ENCODE results near the gene SLC12A9.

The SLC12A9 gene

DNA sequence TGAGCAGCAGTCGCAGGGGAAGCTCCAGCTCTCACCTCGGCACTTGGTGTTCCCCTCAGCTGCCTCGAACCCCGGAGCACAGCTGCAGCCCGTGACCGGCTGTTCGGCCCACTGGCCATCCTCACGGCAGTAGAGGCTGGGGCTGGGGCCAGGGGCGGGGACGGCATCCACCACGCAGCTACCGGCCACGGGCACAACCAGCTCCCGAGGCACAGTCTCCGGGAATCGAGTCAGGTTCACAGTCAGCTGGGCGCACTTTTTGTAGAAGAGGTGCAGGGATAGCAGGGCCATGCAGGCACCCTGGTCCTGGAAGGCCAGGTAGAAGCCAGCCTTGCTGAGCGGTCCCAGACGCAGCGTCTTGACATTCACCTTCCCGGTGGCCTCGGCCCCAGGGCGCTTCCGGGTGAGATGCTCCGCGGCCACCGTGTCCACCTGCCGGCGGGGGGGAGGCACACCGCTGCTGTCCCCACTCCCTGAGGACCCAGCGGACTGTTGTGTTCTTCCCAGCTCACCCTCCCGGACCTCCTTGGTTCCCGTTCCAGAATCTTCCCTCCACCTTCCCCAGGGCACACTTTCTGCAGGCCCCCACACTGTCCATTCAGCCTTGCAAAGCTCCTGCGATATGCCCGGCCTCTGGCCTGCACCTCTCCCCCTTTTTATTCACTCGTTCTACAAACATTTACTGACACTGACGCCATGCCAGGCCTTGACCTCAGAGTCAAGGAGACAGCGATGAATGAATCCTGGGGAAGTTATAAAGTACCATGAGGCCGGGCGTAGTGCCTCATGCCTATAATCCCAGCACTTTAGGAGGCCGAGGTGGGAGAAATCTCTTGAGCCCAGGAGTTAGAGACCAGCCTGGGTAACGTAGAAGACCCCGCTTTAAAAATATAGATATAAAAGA lies 30.0 kb upstream of the SLC12A9 start:
- Histone ChIP-seq H3K4me1 (ENCODE audit: control insufficient read depth, low read length) (no peaks in the 10 kb centered on the region), H3K79me2 (ENCODE audit: control insufficient read depth, low read length) (no peaks in the 10 kb centered on the region), H3K27me3 (ENCODE audit: control insufficient read depth, low read length) (peaks cover 31% of the 10 kb centered on the region), H4K20me1 (ENCODE audit: control insufficient read depth, insufficient read depth, low read depth, low read length) (no peaks in the 10 kb centered on the region; the same call in 1 of the 2 replicates), H3K9me3 (ENCODE audit: control insufficient read depth, insufficient read depth, low read length) (no peaks in the 10 kb centered on the region), H3K4me3 (ENCODE audit: low read length) (no peak overlapping the region), H3F3A (ENCODE audit: control insufficient read depth, insufficient read depth) (no peaks in the 10 kb centered on the region), H3K4me2 (ENCODE audit: low read length) (no peak overlapping the region), H3K36me3 (ENCODE audit: control insufficient read depth, low read length) (no peaks in the 10 kb centered on the region), H3K27ac (ENCODE audit: low read depth, low read length) (no peak overlapping the region), H3K9me2 (replicated peaks; ENCODE audit: control insufficient read depth, low read length) (no peaks in the 10 kb centered on the region)
- no peak for TF ChIP-seq EZH2phosphoT487 (IDR thresholded peaks at IDR 0.05; ENCODE audit: borderline replicate concordance, low read length)
- TF ChIP-seq, protein P1, sequence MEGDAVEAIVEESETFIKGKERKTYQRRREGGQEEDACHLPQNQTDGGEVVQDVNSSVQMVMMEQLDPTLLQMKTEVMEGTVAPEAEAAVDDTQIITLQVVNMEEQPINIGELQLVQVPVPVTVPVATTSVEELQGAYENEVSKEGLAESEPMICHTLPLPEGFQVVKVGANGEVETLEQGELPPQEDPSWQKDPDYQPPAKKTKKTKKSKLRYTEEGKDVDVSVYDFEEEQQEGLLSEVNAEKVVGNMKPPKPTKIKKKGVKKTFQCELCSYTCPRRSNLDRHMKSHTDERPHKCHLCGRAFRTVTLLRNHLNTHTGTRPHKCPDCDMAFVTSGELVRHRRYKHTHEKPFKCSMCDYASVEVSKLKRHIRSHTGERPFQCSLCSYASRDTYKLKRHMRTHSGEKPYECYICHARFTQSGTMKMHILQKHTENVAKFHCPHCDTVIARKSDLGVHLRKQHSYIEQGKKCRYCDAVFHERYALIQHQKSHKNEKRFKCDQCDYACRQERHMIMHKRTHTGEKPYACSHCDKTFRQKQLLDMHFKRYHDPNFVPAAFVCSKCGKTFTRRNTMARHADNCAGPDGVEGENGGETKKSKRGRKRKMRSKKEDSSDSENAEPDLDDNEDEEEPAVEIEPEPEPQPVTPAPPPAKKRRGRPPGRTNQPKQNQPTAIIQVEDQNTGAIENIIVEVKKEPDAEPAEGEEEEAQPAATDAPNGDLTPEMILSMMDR (IDR thresholded peaks at IDR 0.05; ENCODE audit: low read depth, low read length, poor library complexity, severe bottlenecking) = no peak

DNA sequence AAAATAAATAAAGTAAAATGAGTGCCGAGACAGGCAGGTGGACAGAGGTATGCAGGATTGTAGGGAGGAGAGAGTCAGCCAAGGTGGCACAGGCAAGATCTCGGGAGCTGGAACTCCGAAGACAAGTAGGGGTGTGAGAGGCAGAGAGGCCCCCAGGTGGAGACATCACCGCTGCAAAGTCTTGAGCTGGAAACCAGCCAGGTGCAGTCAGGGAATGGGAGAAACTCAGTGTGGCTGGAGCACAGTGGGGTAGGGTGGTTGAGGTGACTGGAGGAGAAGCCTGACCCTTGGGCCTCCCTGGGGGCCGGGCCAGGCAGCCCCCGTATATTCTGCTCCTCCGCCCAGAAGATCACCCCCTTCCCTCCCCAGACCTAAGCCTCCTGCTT lies 29.4 kb upstream of the SLC12A9 start:
- Histone ChIP-seq H3K9me3 (ENCODE audit: control insufficient read depth, insufficient read depth, low read length) (no peaks in the 10 kb centered on the region), H3K27me3 (ENCODE audit: control insufficient read depth, low read length) (peaks cover 37% of the 10 kb centered on the region), H3K36me3 (ENCODE audit: control insufficient read depth, low read length) (no peaks in the 10 kb centered on the region), H3F3A (ENCODE audit: control insufficient read depth, insufficient read depth) (no peaks in the 10 kb centered on the region), H3K4me2 (ENCODE audit: low read length) (no peak overlapping the region), H3K4me3 (ENCODE audit: low read length) (no peak overlapping the region), H3K79me2 (ENCODE audit: control insufficient read depth, low read length) (no peaks in the 10 kb centered on the region), H3K9me2 (replicated peaks; ENCODE audit: control insufficient read depth, low read length) (no peaks in the 10 kb centered on the region), H3K27ac (ENCODE audit: low read depth, low read length) (no peak overlapping the region), H3K4me1 (ENCODE audit: control insufficient read depth, low read length) (0 out of 2 replicates have a peak, but pooled peaks cover 4% of the 10 kb centered on the region), H4K20me1 (ENCODE audit: control insufficient read depth, insufficient read depth, low read depth, low read length) (no peaks in the 10 kb centered on the region; the same call in 1 of the 2 replicates)
- TF ChIP-seq EZH2phosphoT487 (IDR thresholded peaks at IDR 0.05; ENCODE audit: borderline replicate concordance, low read length) = no peak
- TF ChIP-seq, protein P1 (IDR thresholded peaks at IDR 0.05; ENCODE audit: low read depth, low read length, poor library complexity, severe bottlenecking) = no peak

DNA sequence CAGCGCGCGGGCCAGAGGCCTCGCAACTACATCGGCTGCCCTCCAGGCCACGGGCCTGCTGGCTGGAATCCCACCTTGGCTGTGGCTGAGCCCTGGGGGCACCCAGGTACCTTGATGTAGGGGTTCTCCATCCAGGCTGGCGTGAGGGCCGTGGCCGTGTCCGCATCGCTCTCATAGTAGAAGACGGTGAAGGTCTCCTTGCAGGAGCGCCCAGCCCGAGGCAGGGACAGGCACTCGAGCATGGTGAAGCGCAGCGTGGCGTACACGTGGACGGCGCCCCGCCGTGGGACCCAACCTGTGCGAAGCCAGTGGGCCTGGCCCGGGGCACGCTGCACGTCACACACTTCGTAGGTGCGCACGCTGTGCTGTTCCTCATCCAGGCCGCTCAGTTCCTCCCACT lies 29.0 kb upstream of the SLC12A9 start:
- Histone ChIP-seq H3K4me2 (ENCODE audit: low read length) (no peak overlapping the region), H3K36me3 (ENCODE audit: control insufficient read depth, low read length) (no peaks in the 10 kb centered on the region), H3K27ac (ENCODE audit: low read depth, low read length) (no peak overlapping the region)

More for the DNA sequence above, 29.0 kb upstream of the SLC12A9 start:
- H3K4me1 ChIP-seq (ENCODE audit: control insufficient read depth, low read length) = 0 out of 2 replicates have a peak, but pooled peaks cover 4% of the 10 kb centered on the region
- no peak overlapping the region for H3K4me3 ChIP-seq (ENCODE audit: low read length)
- TF ChIP-seq, protein P1 (IDR thresholded peaks at IDR 0.05; ENCODE audit: low read depth, low read length, poor library complexity, severe bottlenecking) = no peak
- no peak for TF ChIP-seq EZH2phosphoT487 (IDR thresholded peaks at IDR 0.05; ENCODE audit: borderline replicate concordance, low read length)
- no peaks in the 10 kb centered on the region for H3K79me2 ChIP-seq (ENCODE audit: control insufficient read depth, low read length)
- no peaks in the 10 kb centered on the region for H3K9me2 ChIP-seq (replicated peaks; ENCODE audit: control insufficient read depth, low read length)
- no peaks in the 10 kb centered on the region; the same call in 1 of the 2 replicates for H4K20me1 ChIP-seq (ENCODE audit: control insufficient read depth, insufficient read depth, low read depth, low read length)
- peaks cover 41% of the 10 kb centered on the region for H3K27me3 ChIP-seq (ENCODE audit: control insufficient read depth, low read length)
- H3K9me3 ChIP-seq (ENCODE audit: control insufficient read depth, insufficient read depth, low read length) = no peaks in the 10 kb centered on the region
- H3F3A ChIP-seq (ENCODE audit: control insufficient read depth, insufficient read depth) = no peaks in the 10 kb centered on the region
